IMR-90 (cell line): Measurements from ENCODE around the gene TCEAL1. TPM values are rescaled to one million over a fixed set of nuclear protein-coding genes. Genes with fewer than 3 reads are reported as not detected.

Experiments used
- ATAC-seq: fragments of 200-7000 bp; cut with Tn5 transposase; 2 replicates; pipeline ENCODE4 v1.9.1; 2020; ENCODE audit warnings: low read depth, mild to moderate bottlenecking, moderate library complexity
- BruUV-seq: library from RNA; stranded (reverse); fragments of 400-500 nt; replicated peaks from 2 replicates; lab custom pipeline; 2021; lab: Mats Ljungman, UMichigan
- CTCF ChIA-PET: fragments of 300-600 bp; formaldehyde crosslinking; extraction: SDS; loops from one replicate; lab custom pipeline; 2021; ENCODE audit warnings: antibody characterized with exemption; lab: Yijun Ruan, JAX
- POLR2A ChIA-PET: fragments of 300-600 bp; sonication (Branson Sonifier 250); formaldehyde crosslinking; loops from one replicate; lab custom pipeline; 2022; ENCODE audit warnings: antibody characterized with exemption; ENCODE audit not compliant: unreplicated experiment; lab: Charles Lee
- DNase-seq: peaks from one replicate; pipeline ENCODE4 v3.0.0; 2013
- H2AFZ ChIP-seq: replicated peaks from 2 replicates; pipeline ENCODE3; 2013; ENCODE audit warnings: low read length, mild to moderate bottlenecking; ENCODE audit not compliant: poor library complexity
- H2AK5ac ChIP-seq: 2 replicates; pipeline ENCODE4 v1.6.1; 2013; ENCODE audit warnings: low read depth, low read length, inconsistent platforms
- H2AK9ac ChIP-seq: replicated peaks from 2 replicates; pipeline ENCODE3; 2013; ENCODE audit warnings: mild to moderate bottlenecking, low read depth, low read length, moderate library complexity; ENCODE audit not compliant: poor library complexity
- H2BK120ac ChIP-seq: 2 replicates; pipeline ENCODE4 v1.6.1; 2013; ENCODE audit warnings: low read depth, low read length, inconsistent platforms
- H2BK15ac ChIP-seq: 3 replicates; pipeline ENCODE4 v1.6.1; 2013; ENCODE audit warnings: low read depth, low read length, inconsistent platforms
- H2BK20ac ChIP-seq: 2 replicates; pipeline ENCODE4 v1.6.1; 2013; ENCODE audit warnings: low read depth, mild to moderate bottlenecking, inconsistent platforms, low read length, moderate library complexity
- H2BK5ac ChIP-seq: 2 replicates; pipeline ENCODE4 v1.6.1; 2013; ENCODE audit warnings: mild to moderate bottlenecking, low read depth, low read length, inconsistent platforms; ENCODE audit not compliant: poor library complexity, severe bottlenecking
- H3K14ac ChIP-seq: replicated peaks from 2 replicates; pipeline ENCODE4 v1.6.1; 2013; ENCODE audit warnings: low read depth, low read length, inconsistent platforms
- H3K18ac ChIP-seq: 2 replicates; pipeline ENCODE4 v1.6.1; 2013; ENCODE audit warnings: low read depth, low read length, control low read depth
- H3K23ac ChIP-seq: 2 replicates; pipeline ENCODE4 v1.6.1; 2013; ENCODE audit warnings: low read depth, low read length, inconsistent platforms
- H3K27ac ChIP-seq: 2 replicates; pipeline ENCODE4 v1.5.1; 2013; ENCODE audit warnings: mild to moderate bottlenecking, control low read depth, low read length; ENCODE audit not compliant: insufficient read depth
- H3K27me3 ChIP-seq: 2 replicates; pipeline ENCODE4 v1.6.1; 2013; ENCODE audit warnings: low read length; ENCODE audit not compliant: control insufficient read depth, insufficient read depth
- H3K36me3 ChIP-seq: 2 replicates; pipeline ENCODE4 v1.6.1; 2013; ENCODE audit warnings: low read length, mixed read lengths; ENCODE audit not compliant: control insufficient read depth, insufficient read depth
- H3K4ac ChIP-seq: 2 replicates; pipeline ENCODE4 v1.6.1; 2013; ENCODE audit warnings: low read depth, low read length, inconsistent platforms
- H3K4me1 ChIP-seq: 2 replicates; pipeline ENCODE4 v1.6.1; 2013; ENCODE audit warnings: low read length, mixed read lengths; ENCODE audit not compliant: control insufficient read depth, insufficient read depth
- H3K4me2 ChIP-seq: 2 replicates; pipeline ENCODE4 v1.6.1; 2013; ENCODE audit warnings: low read depth, mild to moderate bottlenecking, control low read depth, low read length, moderate library complexity
- H3K4me3 ChIP-seq: 2 replicates; pipeline ENCODE4 v1.5.1; 2013; ENCODE audit warnings: low read depth, mild to moderate bottlenecking, control low read depth, low read length, moderate library complexity; ENCODE audit not compliant: insufficient read depth
- H3K56ac ChIP-seq: 2 replicates; pipeline ENCODE4 v1.6.1; 2013; ENCODE audit warnings: low read length, inconsistent platforms; ENCODE audit not compliant: insufficient read depth; ENCODE audit errors: extremely low read depth
- H3K79me1 ChIP-seq, 2 experiments: 2 replicates each; pipeline ENCODE4 v1.6.1; 2013; ENCODE audit warnings: low read length in 2 of 2, inconsistent platforms in 1 of 2, low read depth in 1 of 2
- H3K9ac ChIP-seq: 2 replicates; pipeline ENCODE4 v1.6.1; 2013; ENCODE audit warnings: low read depth, low read length, control low read depth
- H3K9me1 ChIP-seq: 2 replicates; pipeline ENCODE4 v1.6.1; 2013; ENCODE audit warnings: low read length, inconsistent platforms; ENCODE audit not compliant: insufficient read depth
- H3K9me3 ChIP-seq: 2 replicates; pipeline ENCODE4 v1.6.1; 2013; ENCODE audit warnings: low read length; ENCODE audit not compliant: control insufficient read depth, insufficient read depth
- H4K20me1 ChIP-seq: 2 replicates; pipeline ENCODE4 v1.6.1; 2013; ENCODE audit warnings: low read length, inconsistent platforms; ENCODE audit not compliant: insufficient read depth
- H4K5ac ChIP-seq: 2 replicates; pipeline ENCODE4 v1.6.1; 2013; ENCODE audit warnings: mild to moderate bottlenecking, low read depth, low read length, control low read depth
- H4K8ac ChIP-seq, 2 experiments: 2 replicates each; pipeline ENCODE4 v1.6.1; 2013; ENCODE audit warnings: low read depth in 2 of 2, low read length in 2 of 2, control low read depth in 1 of 2, inconsistent platforms in 1 of 2
- H4K91ac ChIP-seq: 2 replicates; pipeline ENCODE4 v1.6.1; 2013; ENCODE audit warnings: low read depth, low read length, inconsistent platforms; ENCODE audit not compliant: insufficient read depth
- CHD1 ChIP-seq: IDR thresholded peaks from 2 replicates; pipeline ENCODE4 v1.6.1; 2012; ENCODE audit warnings: low read depth, low read length, improper control_type of control experiment
- MAZ ChIP-seq: IDR thresholded peaks from 2 replicates; pipeline ENCODE4 v1.6.1; 2012; ENCODE audit warnings: low read depth, mild to moderate bottlenecking, low read length, improper control_type of control experiment, moderate library complexity, borderline replicate concordance
- MXI1 ChIP-seq: IDR thresholded peaks from 2 replicates; pipeline ENCODE4 v1.6.1; 2012; ENCODE audit warnings: low read depth, mild to moderate bottlenecking, low read length, moderate library complexity, borderline replicate concordance
- NFE2L2 ChIP-seq: fragments of 150-350 bp; IDR thresholded peaks from 2 replicates; pipeline ENCODE4 v1.6.1; 2016; ENCODE audit warnings: low read depth, mild to moderate bottlenecking, low read length
- POLR2A ChIP-seq: IDR thresholded peaks from 2 replicates; pipeline ENCODE4 v1.6.1; 2012; ENCODE audit warnings: mild to moderate bottlenecking, low read depth, low read length
- USF2 ChIP-seq: fragments of 150-350 bp; IDR thresholded peaks from 2 replicates; pipeline ENCODE4 v1.6.1; 2017; ENCODE audit warnings: mild to moderate bottlenecking, antibody characterized with exemption, low read length, low read depth
- WGBS, 2 experiments: methylation state at CpG; one replicate each; pipeline versions ENCODE4 v1.1.5 to v1.1.7; 2013; ENCODE audit warnings: missing lambda C conversion rate in 2 of 2; ENCODE audit not compliant: insufficient read length in 1 of 2; ENCODE audit errors: extremely low coverage in 2 of 2; 5-methylcytosine and 5-hydroxymethylcytosine counted together
- dilution Hi-C: fragments of 300-500 bp; cut with HindIII; formaldehyde crosslinking; loops from one replicate; pipeline ENCODE4 v1.14.3; 2018; ENCODE audit warnings: low sequenced_read_pairs; ENCODE audit not compliant: unreplicated experiment
- in situ Hi-C: fragments of 300-500 bp; cut with MboI; formaldehyde crosslinking; loops from 3 replicates; pipeline ENCODE4 v1.14.3; 2019; ENCODE audit warnings: low sequenced_read_pairs, inconsistent platforms, mixed read lengths
- intact Hi-C: fragments of 100-400 bp; cut with micrococcal nuclease; formaldehyde crosslinking; loops from 2 replicates; pipeline ENCODE4 v1.10.0; 2022
- polyA plus RNA-seq, 3 experiments: library from polyadenylated mRNA; depleted of rRNA; stranded (reverse); fragments of >200 nt; gene quantifications; 2 replicates each; pipeline ENCODE4 v1.2.3, GENCODE V29; 2012; ENCODE audit warnings: low replicate concordance in 1 of 3
- total RNA-seq: library from RNA; depleted of rRNA; stranded (reverse); fragments of >200 nt; gene quantifications from 2 replicates; pipeline ENCODE4 v1.2.3, GENCODE V29; 2012

The TCEAL1 gene
- total and polyA plus RNA-seq, 2 of the 4 experiments (the other 2 are of a cell fraction) = 9.1 to 21.8 TPM

- in situ Hi-C loops = no loop called here
- H3K4me1 ChIP-seq = peaks cover 1% of the 10 kb centered on the region; the same call in 1 of the 2 replicates
- WGBS, 2 experiments = no CpG with 5 or more reads among the region's 2 CpGs
- H4K8ac ChIP-seq = no peak overlapping the region
- H3K27me3 ChIP-seq = no peaks in the 10 kb centered on the region
- ChIA-PET POLR2A (no interaction called here), CTCF (no interaction called here)
- no peak overlapping the region for H2AFZ ChIP-seq
- no peak overlapping the region for H3K27ac ChIP-seq
- no peaks in the 10 kb centered on the region for H3K36me3 ChIP-seq
- H3K9me1 ChIP-seq = peaks cover 9% of the 10 kb centered on the region; the same call in 1 of the 2 replicates
- no peak overlapping the region for H3K4ac ChIP-seq
- H3K14ac ChIP-seq = no peak overlapping the region
- H3K4me3 ChIP-seq = no peak overlapping the region
- no peak overlapping the region for H2BK15ac ChIP-seq
- H3K79me1 ChIP-seq = no peaks in the 10 kb centered on the region
- H3K56ac ChIP-seq = no peak overlapping the region
- H2AK5ac ChIP-seq = no peak overlapping the region
- no peak overlapping the region for H3K4me2 ChIP-seq
- no peak overlapping the region for H2BK20ac ChIP-seq
- DNase-seq = no peak
- no peak for TF ChIP-seq USF2
- TF ChIP-seq MAZ = no peak
- TF ChIP-seq CHD1 = no peak
- no peak for TF ChIP-seq NFE2L2
- TF ChIP-seq POLR2A = no peak
- no peak for TF ChIP-seq MXI1
- no peaks in the 10 kb centered on the region for H3K9me3 ChIP-seq
- H3K9ac ChIP-seq = no peak overlapping the region
- no peak overlapping the region for H2BK5ac ChIP-seq
- no peak; the same call in 1 of the 2 replicates for ATAC-seq
- dilution Hi-C loops = no loop called here
- H3K18ac ChIP-seq = no peak overlapping the region
- intact Hi-C loops = loop anchor here (10.0 kb wide), 1 partner anchor 61 kb away; no protein-coding TSS in a partner anchor
- H4K91ac ChIP-seq = no peak overlapping the region
- no TSS peak for BruUV-seq
- H2AK9ac ChIP-seq = no peak overlapping the region
- H4K20me1 ChIP-seq = no peaks in the 10 kb centered on the region
- H3K23ac ChIP-seq = no peak overlapping the region
- H4K5ac ChIP-seq = no peak overlapping the region
- H2BK120ac ChIP-seq = no peak overlapping the region
Observed at GRCh38 chrX:103635436-103635835, 6.7 kb downstream of the TCEAL1 start.
